ENCODE measurements around the gene SLC35E3. TPM values are rescaled to one million over a fixed set of nuclear protein-coding genes. Genes with fewer than 3 reads are reported as not detected.

The SLC35E3 gene
- polyA plus RNA-seq, 1 of the 3 experiments (the other 2 are of a cell fraction), result 5.7 TPM

DNA sequence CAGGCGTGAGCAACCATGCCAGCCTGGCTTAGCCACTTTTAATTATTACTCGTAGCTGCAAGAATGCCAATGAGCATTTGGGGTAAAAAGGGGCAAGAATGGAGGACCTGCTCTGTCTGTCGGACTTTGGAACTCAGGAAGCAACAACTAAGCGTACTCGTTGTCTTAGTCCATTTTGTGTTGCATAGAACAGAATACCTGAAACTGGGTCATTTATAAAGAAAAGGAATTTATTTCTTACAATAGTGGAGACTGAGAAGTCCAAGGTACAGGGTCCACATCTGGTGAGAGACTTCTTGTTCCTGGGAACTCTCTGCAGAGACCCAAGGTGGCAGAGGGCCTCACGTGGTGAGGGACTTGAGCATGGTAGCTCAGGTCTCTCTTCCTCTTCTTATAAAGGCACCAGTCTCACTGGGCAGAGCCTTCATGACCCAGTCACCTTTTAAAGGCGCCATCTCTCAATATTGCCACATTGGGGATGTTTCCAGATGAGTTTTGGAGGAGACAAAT lies 29.2 kb downstream of the SLC35E3 start:
- no peaks in the 10 kb centered on the region for H3K27me3 ChIP-seq (ENCODE audit: insufficient read depth)
- H3K27ac ChIP-seq (ENCODE audit: low read depth in 2 of 2, low read length in 1 of 2), result no peak overlapping the region
- H4K20me1 ChIP-seq (ENCODE audit: insufficient read depth), result no peaks in the 10 kb centered on the region
- H3F3A ChIP-seq (replicated peaks; ENCODE audit: insufficient read depth), result no peaks in the 10 kb centered on the region
- no peaks in the 10 kb centered on the region; a peak in 1 of 4 replicates for H3K4me1 ChIP-seq (ENCODE audit: control insufficient read depth in 1 of 2, insufficient read depth in 2 of 2, low read depth in 1 of 2, low read length in 1 of 2)
- H3K4me2 ChIP-seq, result no peak overlapping the region
- H3K9me2 ChIP-seq, result no peaks in the 10 kb centered on the region
- CTCF ChIA-PET, result no interaction called here
- no peaks in the 10 kb centered on the region for H3K79me2 ChIP-seq (ENCODE audit: insufficient read depth)
- no peak for DNase-seq
- H3K36me3 ChIP-seq (replicated peaks in 1 of 2; ENCODE audit: control insufficient read depth in 1 of 2, insufficient read depth in 2 of 2, low read length in 1 of 2), result no peaks in the 10 kb centered on the region
- 91% methylated on average over 7 of the region's 7 CpGs for WGBS (ENCODE audit: low lambda C conversion rate)
- no peak for TF ChIP-seq CHD2 (IDR thresholded peaks at IDR 0.05; ENCODE audit: low read length, partially characterized antibody)
- no peak for TF ChIP-seq FOXJ3 (CRISPR knock-in tag; IDR thresholded peaks at IDR 0.05)
- TF ChIP-seq RAD21 (IDR thresholded peaks at IDR 0.05; ENCODE audit: low read length), result no peak
- TF ChIP-seq, protein P1, sequence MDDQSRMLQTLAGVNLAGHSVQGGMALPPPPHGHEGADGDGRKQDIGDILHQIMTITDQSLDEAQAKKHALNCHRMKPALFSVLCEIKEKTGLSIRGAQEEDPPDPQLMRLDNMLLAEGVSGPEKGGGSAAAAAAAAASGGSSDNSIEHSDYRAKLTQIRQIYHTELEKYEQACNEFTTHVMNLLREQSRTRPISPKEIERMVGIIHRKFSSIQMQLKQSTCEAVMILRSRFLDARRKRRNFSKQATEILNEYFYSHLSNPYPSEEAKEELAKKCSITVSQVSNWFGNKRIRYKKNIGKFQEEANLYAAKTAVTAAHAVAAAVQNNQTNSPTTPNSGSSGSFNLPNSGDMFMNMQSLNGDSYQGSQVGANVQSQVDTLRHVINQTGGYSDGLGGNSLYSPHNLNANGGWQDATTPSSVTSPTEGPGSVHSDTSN (IDR thresholded peaks at IDR 0.05), result no peak
- no peak for TF ChIP-seq EP300 (IDR thresholded peaks at IDR 0.05; ENCODE audit: borderline replicate concordance in 1 of 2, low read depth in 1 of 2, low read length in 1 of 2)
- TF ChIP-seq ELF1 (IDR thresholded peaks at IDR 0.05), result no peak
- no peak overlapping the region for H2AFZ ChIP-seq (ENCODE audit: low read depth)
- H3K9me3 ChIP-seq, result no peaks in the 10 kb centered on the region
- H3K9ac ChIP-seq, result no peak overlapping the region
- POLR2A ChIA-PET, result no interaction called here
- no peak overlapping the region for H3K4me3 ChIP-seq (ENCODE audit: low read depth in 2 of 2, low read length in 1 of 2)

DNA sequence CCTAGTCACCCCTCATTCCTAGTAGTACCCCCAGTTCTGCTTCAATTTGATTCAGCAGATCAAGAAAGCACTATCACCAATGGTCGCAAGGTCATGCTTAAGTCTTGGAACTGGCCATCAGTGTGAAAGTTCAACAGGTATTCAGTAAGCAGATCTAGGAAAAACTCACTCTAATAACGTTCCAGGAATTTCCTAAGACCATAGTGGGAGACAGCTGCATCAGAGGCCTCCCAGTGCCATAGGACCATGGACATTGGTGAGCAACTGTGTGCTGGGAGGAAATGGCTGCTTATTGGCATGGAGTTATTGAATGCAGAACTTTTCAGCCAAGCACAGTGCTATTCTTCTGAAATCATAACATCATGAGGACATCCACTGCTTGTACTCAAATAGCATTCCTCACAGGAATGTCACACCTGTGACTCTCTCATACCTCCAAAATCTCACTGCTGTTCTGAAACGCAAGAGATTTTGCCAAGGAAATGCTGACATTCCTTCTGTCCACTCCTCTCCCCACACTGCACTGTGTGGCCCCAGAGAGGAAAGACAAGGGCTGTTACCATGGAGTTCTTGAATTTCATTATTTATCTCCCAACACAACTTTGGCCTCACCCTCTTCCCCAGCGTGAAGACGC lies 31.1 kb downstream of the SLC35E3 start:
- Histone ChIP-seq H3K4me3 (ENCODE audit: low read depth in 2 of 2, low read length in 1 of 2) (no peak overlapping the region), H3K4me2 (no peak overlapping the region), H3K27ac (ENCODE audit: low read depth in 2 of 2, low read length in 1 of 2) (no peak overlapping the region), H3K9me3 (no peaks in the 10 kb centered on the region), H3K9me2 (no peaks in the 10 kb centered on the region), H3F3A (replicated peaks; ENCODE audit: insufficient read depth) (no peaks in the 10 kb centered on the region), H3K36me3 (replicated peaks in 1 of 2; ENCODE audit: control insufficient read depth in 1 of 2, insufficient read depth in 2 of 2, low read length in 1 of 2) (no peaks in the 10 kb centered on the region), H3K79me2 (ENCODE audit: insufficient read depth) (no peaks in the 10 kb centered on the region), H3K4me1 (ENCODE audit: control insufficient read depth in 1 of 2, insufficient read depth in 2 of 2, low read depth in 1 of 2, low read length in 1 of 2) (no peaks in the 10 kb centered on the region), H3K27me3 (ENCODE audit: insufficient read depth) (no peaks in the 10 kb centered on the region), H2AFZ (ENCODE audit: low read depth) (no peak overlapping the region), H4K20me1 (ENCODE audit: insufficient read depth) (no peaks in the 10 kb centered on the region), H3K9ac (no peak overlapping the region)
- 84% methylated on average over 5 of the region's 5 CpGs for WGBS (ENCODE audit: low lambda C conversion rate)
- ChIA-PET CTCF (no interaction called here), POLR2A (no interaction called here)
- no peak for DNase-seq
- TF ChIP-seq YY1 (IDR thresholded peaks at IDR 0.05; ENCODE audit: low read depth) (no peak), NFIC (IDR thresholded peaks at IDR 0.05; ENCODE audit: borderline replicate concordance) (no peak), GATA2 (CRISPR knock-in tag; IDR thresholded peaks at IDR 0.05) (no peak), RCOR1 (IDR thresholded peaks at IDR 0.05; ENCODE audit: low read length) (no peak), EP300 (IDR thresholded peaks at IDR 0.05; ENCODE audit: borderline replicate concordance in 1 of 2, low read depth in 1 of 2, low read length in 1 of 2) (no peak), TEAD4 (IDR thresholded peaks at IDR 0.05; ENCODE audit: borderline replicate concordance, insufficient read depth) (no peak), RFX5 (IDR thresholded peaks at IDR 0.05; ENCODE audit: low read length) (no peak), NRF1 (IDR thresholded peaks at IDR 0.05; ENCODE audit: low read depth, low read length) (no peak), MXI1 (IDR thresholded peaks at IDR 0.05; ENCODE audit: low read depth, low read length) (no peak), RAD21 (IDR thresholded peaks at IDR 0.05; ENCODE audit: low read length) (no peak), TCF12 (IDR thresholded peaks at IDR 0.05) (no peak), FOSL2 (IDR thresholded peaks at IDR 0.05; ENCODE audit: borderline replicate concordance, low read depth) (no peak), SMC3 (IDR thresholded peaks at IDR 0.05; ENCODE audit: low read depth, low read length) (no peak)
- TF ChIP-seq, protein P2, sequence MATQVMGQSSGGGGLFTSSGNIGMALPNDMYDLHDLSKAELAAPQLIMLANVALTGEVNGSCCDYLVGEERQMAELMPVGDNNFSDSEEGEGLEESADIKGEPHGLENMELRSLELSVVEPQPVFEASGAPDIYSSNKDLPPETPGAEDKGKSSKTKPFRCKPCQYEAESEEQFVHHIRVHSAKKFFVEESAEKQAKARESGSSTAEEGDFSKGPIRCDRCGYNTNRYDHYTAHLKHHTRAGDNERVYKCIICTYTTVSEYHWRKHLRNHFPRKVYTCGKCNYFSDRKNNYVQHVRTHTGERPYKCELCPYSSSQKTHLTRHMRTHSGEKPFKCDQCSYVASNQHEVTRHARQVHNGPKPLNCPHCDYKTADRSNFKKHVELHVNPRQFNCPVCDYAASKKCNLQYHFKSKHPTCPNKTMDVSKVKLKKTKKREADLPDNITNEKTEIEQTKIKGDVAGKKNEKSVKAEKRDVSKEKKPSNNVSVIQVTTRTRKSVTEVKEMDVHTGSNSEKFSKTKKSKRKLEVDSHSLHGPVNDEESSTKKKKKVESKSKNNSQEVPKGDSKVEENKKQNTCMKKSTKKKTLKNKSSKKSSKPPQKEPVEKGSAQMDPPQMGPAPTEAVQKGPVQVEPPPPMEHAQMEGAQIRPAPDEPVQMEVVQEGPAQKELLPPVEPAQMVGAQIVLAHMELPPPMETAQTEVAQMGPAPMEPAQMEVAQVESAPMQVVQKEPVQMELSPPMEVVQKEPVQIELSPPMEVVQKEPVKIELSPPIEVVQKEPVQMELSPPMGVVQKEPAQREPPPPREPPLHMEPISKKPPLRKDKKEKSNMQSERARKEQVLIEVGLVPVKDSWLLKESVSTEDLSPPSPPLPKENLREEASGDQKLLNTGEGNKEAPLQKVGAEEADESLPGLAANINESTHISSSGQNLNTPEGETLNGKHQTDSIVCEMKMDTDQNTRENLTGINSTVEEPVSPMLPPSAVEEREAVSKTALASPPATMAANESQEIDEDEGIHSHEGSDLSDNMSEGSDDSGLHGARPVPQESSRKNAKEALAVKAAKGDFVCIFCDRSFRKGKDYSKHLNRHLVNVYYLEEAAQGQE (IDR thresholded peaks at IDR 0.05; ENCODE audit: low read depth, low read length), result no peak
- TF ChIP-seq, protein P3, sequence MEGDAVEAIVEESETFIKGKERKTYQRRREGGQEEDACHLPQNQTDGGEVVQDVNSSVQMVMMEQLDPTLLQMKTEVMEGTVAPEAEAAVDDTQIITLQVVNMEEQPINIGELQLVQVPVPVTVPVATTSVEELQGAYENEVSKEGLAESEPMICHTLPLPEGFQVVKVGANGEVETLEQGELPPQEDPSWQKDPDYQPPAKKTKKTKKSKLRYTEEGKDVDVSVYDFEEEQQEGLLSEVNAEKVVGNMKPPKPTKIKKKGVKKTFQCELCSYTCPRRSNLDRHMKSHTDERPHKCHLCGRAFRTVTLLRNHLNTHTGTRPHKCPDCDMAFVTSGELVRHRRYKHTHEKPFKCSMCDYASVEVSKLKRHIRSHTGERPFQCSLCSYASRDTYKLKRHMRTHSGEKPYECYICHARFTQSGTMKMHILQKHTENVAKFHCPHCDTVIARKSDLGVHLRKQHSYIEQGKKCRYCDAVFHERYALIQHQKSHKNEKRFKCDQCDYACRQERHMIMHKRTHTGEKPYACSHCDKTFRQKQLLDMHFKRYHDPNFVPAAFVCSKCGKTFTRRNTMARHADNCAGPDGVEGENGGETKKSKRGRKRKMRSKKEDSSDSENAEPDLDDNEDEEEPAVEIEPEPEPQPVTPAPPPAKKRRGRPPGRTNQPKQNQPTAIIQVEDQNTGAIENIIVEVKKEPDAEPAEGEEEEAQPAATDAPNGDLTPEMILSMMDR (IDR thresholded peaks at IDR 0.05), result no peak
- TF ChIP-seq, protein P4, sequence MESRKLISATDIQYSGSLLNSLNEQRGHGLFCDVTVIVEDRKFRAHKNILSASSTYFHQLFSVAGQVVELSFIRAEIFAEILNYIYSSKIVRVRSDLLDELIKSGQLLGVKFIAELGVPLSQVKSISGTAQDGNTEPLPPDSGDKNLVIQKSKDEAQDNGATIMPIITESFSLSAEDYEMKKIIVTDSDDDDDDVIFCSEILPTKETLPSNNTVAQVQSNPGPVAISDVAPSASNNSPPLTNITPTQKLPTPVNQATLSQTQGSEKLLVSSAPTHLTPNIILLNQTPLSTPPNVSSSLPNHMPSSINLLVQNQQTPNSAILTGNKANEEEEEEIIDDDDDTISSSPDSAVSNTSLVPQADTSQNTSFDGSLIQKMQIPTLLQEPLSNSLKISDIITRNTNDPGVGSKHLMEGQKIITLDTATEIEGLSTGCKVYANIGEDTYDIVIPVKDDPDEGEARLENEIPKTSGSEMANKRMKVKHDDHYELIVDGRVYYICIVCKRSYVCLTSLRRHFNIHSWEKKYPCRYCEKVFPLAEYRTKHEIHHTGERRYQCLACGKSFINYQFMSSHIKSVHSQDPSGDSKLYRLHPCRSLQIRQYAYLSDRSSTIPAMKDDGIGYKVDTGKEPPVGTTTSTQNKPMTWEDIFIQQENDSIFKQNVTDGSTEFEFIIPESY (IDR thresholded peaks at IDR 0.05; ENCODE audit: borderline replicate concordance, low read depth), result no peak
